MM.1S (cell line): ENCODE measurements around the gene FGF18.
A peak's percentile ranks its signal among the peaks of the same experiment; 100 is the strongest.
"Not testable (repeated sequence)": the region's sequence is repeated elsewhere in the genome, so short reads cannot be mapped to it uniquely, and the experiment has no call there.

Experiments
- EZH2 ChIP-seq: fragments of 300-600 bp; sonication (generic); optimal IDR thresholded peaks from 2 replicates; pipeline ENCODE3; 2017; ENCODE audit warnings: low read depth, mild to moderate bottlenecking, antibody characterized with exemption, low read length, mixed read lengths
- EZH2phosphoT487 ChIP-seq: fragments of 300-600 bp; sonication (generic); IDR thresholded peaks from 2 replicates; pipeline ENCODE4 v1.6.1; 2018; ENCODE audit warnings: antibody characterized with exemption, low read length
- TF ChIP-seq, protein P1 (sequence below): fragments of 300-600 bp; sonication (generic); IDR thresholded peaks from 2 replicates; pipeline ENCODE4 v1.5.1; 2016; ENCODE audit warnings: antibody characterized with exemption, low read length, mixed read lengths

DNA sequence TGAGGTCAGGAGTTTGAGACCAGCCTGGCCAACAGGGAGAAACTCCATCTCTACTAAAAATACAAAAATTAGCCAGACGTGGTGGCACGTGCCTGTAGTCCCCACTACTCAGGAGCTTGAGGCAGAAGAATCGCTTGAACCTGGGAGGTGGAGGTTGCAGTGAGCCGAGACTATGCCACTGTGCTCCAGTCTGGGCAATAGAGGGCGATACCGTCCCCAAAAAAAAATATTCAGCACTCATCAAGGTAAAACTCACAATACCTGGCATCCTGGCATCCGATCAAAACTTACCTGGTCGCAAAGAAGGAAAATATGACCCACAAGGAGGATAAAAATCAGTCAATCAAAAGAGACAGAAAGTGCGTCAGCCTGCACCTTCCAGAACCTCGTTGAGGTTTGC lies 48.6 kb upstream of the FGF18 start:
- TF ChIP-seq, protein P1, sequence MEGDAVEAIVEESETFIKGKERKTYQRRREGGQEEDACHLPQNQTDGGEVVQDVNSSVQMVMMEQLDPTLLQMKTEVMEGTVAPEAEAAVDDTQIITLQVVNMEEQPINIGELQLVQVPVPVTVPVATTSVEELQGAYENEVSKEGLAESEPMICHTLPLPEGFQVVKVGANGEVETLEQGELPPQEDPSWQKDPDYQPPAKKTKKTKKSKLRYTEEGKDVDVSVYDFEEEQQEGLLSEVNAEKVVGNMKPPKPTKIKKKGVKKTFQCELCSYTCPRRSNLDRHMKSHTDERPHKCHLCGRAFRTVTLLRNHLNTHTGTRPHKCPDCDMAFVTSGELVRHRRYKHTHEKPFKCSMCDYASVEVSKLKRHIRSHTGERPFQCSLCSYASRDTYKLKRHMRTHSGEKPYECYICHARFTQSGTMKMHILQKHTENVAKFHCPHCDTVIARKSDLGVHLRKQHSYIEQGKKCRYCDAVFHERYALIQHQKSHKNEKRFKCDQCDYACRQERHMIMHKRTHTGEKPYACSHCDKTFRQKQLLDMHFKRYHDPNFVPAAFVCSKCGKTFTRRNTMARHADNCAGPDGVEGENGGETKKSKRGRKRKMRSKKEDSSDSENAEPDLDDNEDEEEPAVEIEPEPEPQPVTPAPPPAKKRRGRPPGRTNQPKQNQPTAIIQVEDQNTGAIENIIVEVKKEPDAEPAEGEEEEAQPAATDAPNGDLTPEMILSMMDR = peak; percentile 24; the same call in 1 of the 2 replicates
- TF ChIP-seq EZH2phosphoT487, EZH2: not testable (repeated sequence)
